Sigmoid colon (tissue), 7 donors: ENCODE results near the gene ADD1. TPM values are rescaled to one million over a fixed set of nuclear protein-coding genes. Genes with fewer than 3 reads are reported as not detected.

Experiments used
- DNase-seq: peaks from one replicate; pipeline ENCODE4 v3.0.0-alpha.2; 2019
- H3K27ac ChIP-seq, 4 donors: fragments of 200-600 bp; sonication (generic); one replicate each; pipeline ENCODE4 v1.5.1; 2016 to 2019; ENCODE audit warnings: mild to moderate bottlenecking in 1 of 4
- H3K27me3 ChIP-seq, 3 donors: fragments of 200-600 bp; sonication (generic); one replicate each; pipeline ENCODE4 v1.5.1; 2019; ENCODE audit warnings: mild to moderate bottlenecking in 1 of 3
- H3K36me3 ChIP-seq, 4 donors: fragments of 200-600 bp; sonication (generic); one replicate each; pipeline ENCODE4 v1.5.1; 2016 to 2019
- H3K4me1 ChIP-seq, 4 donors: fragments of 200-600 bp; sonication (generic); one replicate each; pipeline ENCODE4 v1.5.1; 2017 to 2019
- H3K4me3 ChIP-seq, 4 donors: fragments of 200-600 bp; sonication (generic); one replicate each; pipeline ENCODE4 v1.5.1; 2017 to 2019; ENCODE audit warnings: mild to moderate bottlenecking in 2 of 4, moderate library complexity in 1 of 4
- H3K9me3 ChIP-seq, 4 donors: fragments of 200-600 bp in 3 of 4; sonication (generic) in 3 of 4; one replicate each; pipeline versions ENCODE4 v1.5.1 to v1.6.1; 2013 to 2019
- CTCF ChIP-seq, 4 experiments: fragments of 450-650 bp in 3 of 4; fragments of 200-600 bp in 1 of 4; IDR thresholded peaks; one replicate each; pipeline ENCODE4 v1.5.1; 2016 to 2019; ENCODE audit warnings: antibody characterized with exemption in 4 of 4, mild to moderate bottlenecking in 3 of 4, moderate library complexity in 2 of 4
- EP300 ChIP-seq, 4 donors: sonication (generic); formaldehyde crosslinking; IDR thresholded peaks; one replicate each; pipeline ENCODE4 v1.6.1; 2017; ENCODE audit warnings: antibody characterized with exemption in 4 of 4
- POLR2A ChIP-seq, 2 donors: fragments of 450-650 bp; IDR thresholded peaks; one replicate each; pipeline ENCODE4 v1.6.1; 2016; ENCODE audit warnings: antibody characterized with exemption in 2 of 2, mild to moderate bottlenecking in 2 of 2, moderate library complexity in 2 of 2
- POLR2AphosphoS5 ChIP-seq, 4 donors: sonication (generic); formaldehyde crosslinking; IDR thresholded peaks; one replicate each; pipeline ENCODE4 v1.6.1; 2017; ENCODE audit warnings: antibody characterized with exemption in 4 of 4
- WGBS, 2 donors: extraction: QIAGEN DNeasy Blood & Tissue Kit; methylation state at CpG; one replicate each; pipeline ENCODE4 v1.1.7; 2013; 5-methylcytosine and 5-hydroxymethylcytosine counted together
- intact Hi-C: fragments of 100-400 bp; cut with DNase I; formaldehyde crosslinking; loops from one replicate; pipeline ENCODE4 v1.15.1; 2023
- polyA plus RNA-seq, 3 donors: library from polyadenylated mRNA; stranded (reverse); fragments of 200-250 nt; gene quantifications; one replicate each; pipeline ENCODE4 v1.2.3, GENCODE V29; 2013
- total RNA-seq, 4 donors: library from RNA; depleted of rRNA; stranded (reverse); fragments of >200 nt; gene quantifications; one replicate each; pipeline ENCODE4 v1.1.0, GENCODE V29; 2016
- donor health status: healthy with polysubstance abuse.
- donor health status: Bipolar disorder and iron deficiency.
- donor health status: healthy.

ADD1 gene
- total and polyA plus RNA-seq, 7 donors = 113 to 378 (median 166) TPM

- peak overlapping the region in 1 of 4 donors; percentile 2 for H3K27ac ChIP-seq
- intact Hi-C loops = no loop called here
- WGBS, 2 donors = 97 to 98% methylated on average over 3 of the region's 3 CpGs
- H3K9me3 ChIP-seq = no peaks in the 10 kb centered on the region
- H3K4me3 ChIP-seq = no peak overlapping the region
- H3K36me3 ChIP-seq = peaks cover 0 to 16% (median 7%) of the 10 kb centered on the region in 4 donors
- no peak for DNase-seq
- peaks cover 0 to 83% (median 76%) of the 10 kb centered on the region in 4 donors for H3K4me1 ChIP-seq
- TF ChIP-seq CTCF (IDR thresholded peaks at IDR 0.05) (no peak), POLR2AphosphoS5 (IDR thresholded peaks at IDR 0.05) (no peak), POLR2A (IDR thresholded peaks at IDR 0.05) (no peak), EP300 (IDR thresholded peaks at IDR 0.05) (no peak)
- H3K27me3 ChIP-seq = no peaks in the 10 kb centered on the region
Observed at GRCh38 chr4:2856266-2856665, 12.6 kb downstream of the ADD1 start.

GRCh38 chr4:2857349-2857927 is 13.8 kb downstream of the ADD1 start:
- 73 to 88% methylated on average over 5 of the region's 5 CpGs for WGBS, 2 donors
- H3K4me3 ChIP-seq = no peak overlapping the region
- no peaks in the 10 kb centered on the region for H3K9me3 ChIP-seq
- TF ChIP-seq POLR2AphosphoS5 (IDR thresholded peaks at IDR 0.05) (no peak), CTCF (IDR thresholded peaks at IDR 0.05) (no peak), EP300 (IDR thresholded peaks at IDR 0.05) (no peak), POLR2A (IDR thresholded peaks at IDR 0.05) (no peak)
- H3K4me1 ChIP-seq = peaks cover 0 to 85% (median 79%) of the 10 kb centered on the region in 4 donors
- no peak for DNase-seq
- no peaks in the 10 kb centered on the region for H3K27me3 ChIP-seq
- peaks cover 0 to 16% (median 7%) of the 10 kb centered on the region in 4 donors for H3K36me3 ChIP-seq
- H3K27ac ChIP-seq = peak overlapping the region in 1 of 4 donors; percentile 8
- intact Hi-C loops = no loop called here

- DNase-seq = no peak
- H3K27me3 ChIP-seq = no peaks in the 10 kb centered on the region
- H3K4me1 ChIP-seq = peaks cover 0 to 85% (median 79%) of the 10 kb centered on the region in 4 donors
- TF ChIP-seq EP300 (IDR thresholded peaks at IDR 0.05) = no peak
- peak in 1 of 4 donors; percentile 24 for TF ChIP-seq POLR2AphosphoS5 (IDR thresholded peaks at IDR 0.05)
- H3K4me3 ChIP-seq = no peak overlapping the region
- H3K36me3 ChIP-seq = peaks cover 0 to 13% (median 5%) of the 10 kb centered on the region in 4 donors
- intact Hi-C loops = no loop called here
- H3K9me3 ChIP-seq = no peaks in the 10 kb centered on the region
- H3K27ac ChIP-seq = peak overlapping the region; percentile 8 to 58 (median 40)
- WGBS, 2 donors = 20 to 65% methylated on average over 7 of the region's 7 CpGs
Observed at GRCh38 chr4:2858451-2859217, 15.0 kb downstream of the ADD1 start.

GRCh38 chr4:2859514-2859913 is 15.9 kb downstream of the ADD1 start:
- intact Hi-C loops = no loop called here
- Histone ChIP-seq H3K4me3 (no peak overlapping the region), H3K9me3 (no peaks in the 10 kb centered on the region), H3K36me3 (peaks cover 0 to 5% (median 0%) of the 10 kb centered on the region in 4 donors), H3K27me3 (no peaks in the 10 kb centered on the region), H3K4me1 (peaks cover 0 to 89% (median 84%) of the 10 kb centered on the region in 4 donors), H3K27ac (peak overlapping the region in 2 of 4 donors; percentile 58 to 62)
- WGBS, 2 donors = 47 to 64% methylated on average over 3 of the region's 3 CpGs
- no peak for DNase-seq
- no peak for TF ChIP-seq CTCF (IDR thresholded peaks at IDR 0.05)
- TF ChIP-seq EP300 (IDR thresholded peaks at IDR 0.05) = no peak
- TF ChIP-seq POLR2AphosphoS5 (IDR thresholded peaks at IDR 0.05) = no peak
- TF ChIP-seq POLR2A (IDR thresholded peaks at IDR 0.05) = no peak
